HG02798 (cell line): ENCODE measurements around the gene ZNF581.

Experiments
- ATAC-seq: cut with Tn5 transposase; IDR thresholded peaks from one replicate; pipeline ENCODE4 v1.9.1; 2021; ENCODE audit warnings: mild to moderate bottlenecking; ENCODE audit not compliant: unreplicated experiment, poor library complexity

The ZNF581 gene

DNA sequence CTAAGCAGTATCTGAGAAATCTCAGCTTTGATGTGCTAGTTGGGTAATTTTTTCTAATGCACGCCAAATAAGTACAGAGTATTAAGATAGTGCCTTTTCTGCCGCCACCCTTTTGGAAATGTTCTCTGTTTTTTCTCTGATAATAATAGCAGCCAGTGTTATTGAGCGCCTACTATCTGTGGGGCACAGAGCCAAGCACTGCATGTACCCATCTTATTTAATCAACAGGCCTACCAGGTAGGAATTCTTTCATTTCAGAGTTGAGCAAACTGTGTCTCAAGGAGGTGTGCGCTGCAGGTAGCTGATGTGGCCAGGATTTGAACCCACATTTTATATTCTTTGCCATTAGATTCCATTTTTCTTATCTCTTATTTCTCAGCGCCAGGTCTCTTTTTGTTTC, 32.9 kb downstream of the ZNF581 start:
- no peak for ATAC-seq

DNA sequence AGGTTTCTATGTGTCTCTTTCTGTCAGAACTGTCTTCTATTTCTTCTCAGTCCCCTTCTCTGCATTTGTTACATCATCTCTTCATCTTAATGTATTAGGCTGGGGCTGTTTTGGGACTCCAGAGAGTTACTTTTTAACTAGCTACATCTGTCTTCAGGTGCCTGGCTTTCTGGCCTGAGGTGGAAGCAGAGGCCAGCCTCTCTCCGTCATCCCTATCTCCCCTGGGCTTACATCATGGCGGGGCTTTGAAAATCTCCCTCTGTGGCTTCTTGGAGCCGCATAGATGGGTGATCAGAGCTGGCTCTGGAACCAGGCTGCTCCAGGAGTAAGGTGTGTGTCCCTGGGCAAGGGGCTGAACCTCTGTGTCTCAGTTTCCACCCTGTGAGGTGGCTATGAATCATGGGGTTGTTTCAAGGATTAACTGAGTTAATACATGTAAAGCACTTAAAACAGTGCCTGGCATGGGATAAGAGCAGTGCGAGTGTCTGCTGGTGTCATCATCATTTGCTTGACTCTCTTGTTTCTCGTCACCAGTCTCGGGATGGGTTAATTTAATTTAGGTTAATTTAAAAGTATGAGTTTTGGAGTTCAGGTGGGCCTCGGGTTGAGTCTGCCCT, 33.5 kb downstream of the ZNF581 start:
- ATAC-seq = no peak

DNA sequence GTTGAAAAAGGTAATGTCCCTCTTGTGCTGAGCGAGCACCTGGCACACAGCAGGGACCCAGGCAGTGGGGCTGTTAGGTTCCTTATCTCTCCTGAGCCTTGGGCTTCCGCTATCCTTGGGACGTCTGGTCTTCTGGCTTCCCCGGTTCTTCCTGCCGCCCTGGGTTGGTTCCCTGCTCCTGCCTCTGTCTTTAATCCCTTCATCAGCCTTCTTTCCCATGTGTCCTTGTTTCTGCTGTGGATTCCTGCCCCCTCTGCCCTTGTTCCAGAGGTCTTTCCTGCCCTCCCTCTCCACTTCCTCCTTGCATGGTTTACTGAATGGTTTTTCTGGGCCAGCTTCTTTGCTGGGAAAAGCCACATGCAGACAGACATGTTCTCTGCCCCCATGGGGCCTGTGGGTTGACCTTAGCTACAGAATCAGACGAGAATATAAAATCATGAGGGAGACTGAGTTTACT, 34.2 kb downstream of the ZNF581 start:
- ATAC-seq = no peak

DNA sequence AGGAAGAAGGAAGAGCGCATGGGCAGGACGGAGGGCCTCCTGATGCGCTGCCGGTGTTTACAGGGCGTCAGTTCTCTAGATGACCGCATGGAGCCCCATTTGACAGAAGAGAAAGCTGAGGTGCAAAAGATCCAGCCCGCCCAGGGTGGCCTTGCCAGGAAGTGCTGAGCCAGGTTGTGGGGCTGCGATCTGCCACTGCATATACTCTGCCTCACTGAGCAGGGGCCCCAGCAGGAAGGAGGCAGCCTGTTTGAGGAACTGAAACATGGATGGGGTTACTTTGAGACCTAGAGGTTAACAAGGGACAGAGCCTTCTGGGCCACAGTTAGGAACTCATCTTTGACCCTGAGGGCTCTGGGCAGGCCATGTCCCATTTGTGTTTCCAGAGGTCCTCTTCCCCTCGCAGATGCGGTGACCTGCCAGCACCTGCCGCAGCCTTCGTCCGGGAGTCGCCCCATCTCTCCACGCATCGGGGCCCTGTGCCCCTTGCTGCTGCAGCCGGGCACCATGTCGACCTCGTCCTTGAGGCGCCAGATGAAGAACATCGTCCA, 34.7 kb downstream of the ZNF581 start:
- peak; percentile 68 for ATAC-seq

DNA sequence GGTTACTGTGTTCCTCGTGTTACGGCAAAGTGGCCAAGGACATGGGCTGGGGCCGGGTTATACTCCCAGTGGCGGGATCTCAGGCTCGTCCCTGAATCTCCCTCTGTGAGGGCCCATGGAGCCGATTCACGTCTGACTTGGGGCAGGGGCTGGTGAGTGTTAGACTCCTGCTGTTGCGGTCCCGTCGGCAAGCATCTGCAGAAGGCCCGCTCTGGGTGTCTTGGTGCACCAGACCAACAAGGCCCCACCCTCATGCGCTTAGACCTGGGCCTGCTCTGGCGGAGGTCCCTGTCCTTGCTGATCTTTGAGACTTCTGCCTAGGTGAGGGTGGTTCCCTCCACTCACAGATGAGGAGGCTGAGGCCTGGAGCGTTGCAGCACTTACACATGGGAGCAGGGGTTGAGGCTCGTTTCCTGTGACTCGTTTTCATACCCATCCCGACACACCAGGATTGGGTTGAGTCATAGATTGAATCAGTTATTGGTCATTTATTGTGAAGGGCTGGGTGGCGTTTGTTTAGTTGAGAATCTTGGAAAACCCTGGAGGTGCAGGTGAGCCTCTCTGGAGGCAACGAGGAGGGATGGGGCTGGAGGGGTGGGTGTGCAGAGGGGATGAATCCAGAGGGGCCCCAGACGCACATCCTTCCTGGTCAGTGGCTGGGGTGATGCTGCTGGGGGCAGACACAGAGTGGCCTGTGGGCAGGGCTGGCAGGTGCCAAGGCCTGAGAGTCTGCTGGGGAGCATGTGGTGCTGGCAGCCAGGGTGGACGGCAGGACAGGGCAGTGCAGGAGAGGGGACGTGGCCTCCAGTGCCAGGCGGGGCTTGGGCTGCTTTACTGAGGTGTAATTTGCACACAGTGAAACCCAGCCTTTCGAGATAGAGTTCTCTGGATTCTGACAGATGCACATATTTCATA, 36.2 kb downstream of the ZNF581 start:
- no peak for ATAC-seq

DNA sequence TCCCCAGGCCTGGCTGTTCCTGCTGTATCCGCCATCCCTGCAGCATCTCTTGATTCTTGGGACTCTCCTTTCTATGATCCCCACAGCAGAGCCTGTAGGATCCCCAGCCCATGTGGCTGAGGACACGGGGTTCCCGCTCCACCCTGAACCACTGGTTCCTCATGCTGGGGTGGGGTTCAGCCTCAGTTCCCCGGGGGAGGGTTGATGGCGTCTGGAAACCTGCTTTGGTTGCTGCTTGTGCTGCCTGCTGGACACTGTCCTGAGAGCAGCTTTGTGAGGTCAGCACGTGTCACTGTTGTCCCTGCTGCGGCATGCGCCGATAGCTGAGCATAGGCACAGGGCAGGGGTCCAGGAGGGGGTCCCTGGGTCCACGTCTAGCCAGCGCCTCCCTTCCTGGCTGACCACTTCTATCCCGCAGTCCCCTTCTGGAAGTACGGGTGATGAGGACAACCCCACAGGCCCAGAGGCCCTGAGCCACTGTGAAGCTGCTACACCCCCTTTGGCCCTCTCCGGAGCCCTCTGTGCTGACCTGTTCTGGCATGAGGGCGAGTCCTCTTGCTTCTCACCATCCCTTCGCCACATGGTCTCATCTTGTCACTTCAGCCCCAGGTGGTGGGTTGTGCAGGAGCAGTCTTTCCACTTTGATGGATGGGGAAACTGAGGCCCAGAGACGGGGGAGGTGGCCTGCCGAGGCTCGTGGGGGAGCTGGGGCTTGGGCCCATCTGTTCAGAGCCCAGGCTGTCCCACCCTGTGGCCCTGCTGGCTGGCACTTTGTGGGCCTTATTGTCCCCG, 37.1 kb downstream of the ZNF581 start:
- no peak for ATAC-seq

DNA sequence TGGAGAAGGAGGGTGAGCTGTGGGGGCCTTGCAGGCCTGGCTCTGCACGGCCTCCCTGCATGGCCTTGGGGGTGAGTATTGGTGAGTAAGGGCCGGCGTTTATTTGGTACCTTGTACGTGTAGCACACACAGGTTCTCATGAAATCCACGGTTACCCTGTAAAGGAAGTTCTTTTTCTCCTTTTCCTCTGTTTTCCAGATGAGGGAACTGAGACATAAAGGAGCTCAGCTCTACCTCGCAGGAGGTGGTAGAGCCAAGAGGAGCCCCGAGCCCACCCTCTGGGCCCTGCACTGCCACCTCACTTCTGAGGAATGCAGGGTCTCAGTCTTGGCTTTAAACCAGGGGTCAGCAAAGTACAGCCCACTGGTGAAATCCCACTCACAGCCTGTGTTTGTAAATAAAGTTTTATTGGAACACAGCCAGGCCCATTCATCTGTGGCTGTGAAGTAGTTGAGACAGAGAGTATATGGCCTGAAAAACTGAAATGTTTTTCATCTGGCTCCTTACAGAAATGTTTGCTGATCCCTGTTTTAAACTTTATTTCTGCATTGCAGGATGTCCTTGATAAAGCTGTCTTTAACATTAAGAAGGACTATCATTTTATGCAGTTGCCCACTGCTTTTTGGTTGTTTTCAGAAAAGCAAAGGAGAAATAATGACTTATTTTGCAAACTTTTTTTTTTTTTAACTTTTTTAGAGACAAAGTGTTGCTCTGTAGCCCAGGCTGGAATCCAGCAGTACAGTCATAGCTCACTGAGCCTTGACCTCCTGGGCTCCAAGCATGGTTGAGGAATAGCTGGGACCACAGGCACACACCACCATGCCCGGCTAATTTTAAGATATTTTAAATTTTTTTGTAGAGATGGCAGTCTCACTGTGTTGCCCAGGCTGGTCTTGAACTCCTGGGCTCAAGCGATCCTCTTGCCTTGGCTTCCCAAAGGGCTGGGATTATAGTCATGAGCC, 38.0 kb downstream of the ZNF581 start:
- ATAC-seq = no peak

DNA sequence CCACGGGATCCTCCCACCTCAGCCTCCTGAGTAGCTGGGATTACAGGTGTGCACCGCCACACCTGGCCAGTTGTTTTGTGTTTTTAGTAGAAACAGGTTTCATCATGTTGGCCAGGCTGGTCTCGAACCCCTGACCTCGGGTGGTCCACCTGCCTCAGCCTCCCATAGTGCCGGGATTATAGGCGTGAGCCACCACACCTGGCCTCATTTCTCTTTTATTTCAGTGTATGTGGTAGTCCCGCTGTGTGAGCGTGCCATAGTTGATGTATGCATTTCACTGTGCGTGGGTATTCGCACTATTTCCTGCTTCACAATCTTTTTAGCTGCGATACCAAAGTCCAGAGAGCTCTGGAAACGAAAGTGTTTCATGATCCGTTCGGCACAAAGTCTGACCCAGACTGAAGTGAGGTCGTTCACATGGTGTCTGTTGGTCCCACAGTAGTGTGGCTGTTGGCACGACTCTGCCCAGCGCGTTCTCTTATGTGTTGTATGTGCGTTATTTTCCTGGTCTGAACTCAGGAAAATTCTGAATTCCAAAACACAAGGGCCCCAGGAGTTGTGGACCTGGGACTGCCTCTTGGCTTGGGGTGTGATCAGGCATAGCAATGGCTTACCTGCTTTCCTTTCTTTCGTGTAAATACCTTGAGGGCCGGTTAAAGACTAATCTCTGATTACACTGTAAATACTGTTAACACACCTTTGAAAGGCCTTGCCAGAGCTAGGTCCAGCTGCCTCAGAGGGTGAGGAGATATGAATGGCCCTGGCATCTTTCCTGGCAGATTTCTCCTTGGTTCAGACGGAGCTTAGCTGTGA, 40.2 kb downstream of the ZNF581 start:
- no peak for ATAC-seq

DNA sequence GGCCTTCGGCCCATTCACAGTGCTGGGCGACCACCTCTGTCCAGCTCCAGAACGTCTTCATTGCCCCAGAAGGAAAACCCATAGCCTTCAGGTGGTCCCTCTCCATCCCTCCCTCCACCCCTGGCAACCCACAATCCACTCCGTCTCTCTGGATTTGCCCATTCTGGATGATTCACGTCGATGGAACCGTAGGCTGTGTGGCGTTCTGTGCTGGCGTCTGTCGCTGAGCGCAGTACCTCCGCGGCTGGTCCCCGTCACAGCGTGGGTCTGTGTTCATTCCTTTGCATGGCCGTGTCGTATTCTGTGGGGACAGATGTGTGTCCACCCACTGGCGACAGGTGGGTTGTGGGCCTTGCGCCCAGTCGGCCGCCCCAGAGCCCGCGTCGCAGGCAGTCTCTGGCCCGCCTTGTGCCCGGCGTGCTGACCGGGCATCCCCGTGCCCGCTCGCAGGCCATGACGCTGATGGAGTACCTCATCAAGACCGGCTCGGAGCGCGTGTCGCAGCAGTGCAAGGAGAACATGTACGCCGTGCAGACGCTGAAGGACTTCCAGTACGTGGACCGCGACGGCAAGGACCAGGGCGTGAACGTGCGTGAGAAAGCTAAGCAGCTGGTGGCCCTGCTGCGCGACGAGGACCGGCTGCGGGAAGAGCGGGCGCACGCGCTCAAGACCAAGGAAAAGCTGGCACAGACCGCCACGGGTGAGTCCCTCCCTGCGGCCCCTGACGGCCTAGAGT, 41.7 kb downstream of the ZNF581 start:
- no peak for ATAC-seq

DNA sequence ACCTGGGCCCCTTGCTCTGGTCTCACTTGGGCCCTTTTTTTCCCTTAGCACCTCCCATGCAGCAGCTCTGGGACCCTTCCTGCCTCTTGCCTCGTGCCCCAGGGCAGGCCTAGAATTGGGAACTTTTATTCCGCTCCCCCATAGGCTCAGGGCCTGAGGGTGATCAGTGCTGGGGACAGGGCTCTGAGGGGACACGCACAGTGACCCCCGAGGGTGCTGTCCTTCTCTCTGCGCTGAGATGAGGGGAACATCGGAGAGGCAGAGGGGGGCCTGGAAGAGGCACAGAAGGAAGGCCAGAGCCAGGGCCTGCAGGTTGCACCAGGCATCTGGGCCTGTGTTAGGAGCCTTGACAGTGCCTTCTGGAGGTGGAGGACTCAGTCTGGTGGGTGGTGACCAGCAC, 42.3 kb downstream of the ZNF581 start:
- ATAC-seq = no peak

DNA sequence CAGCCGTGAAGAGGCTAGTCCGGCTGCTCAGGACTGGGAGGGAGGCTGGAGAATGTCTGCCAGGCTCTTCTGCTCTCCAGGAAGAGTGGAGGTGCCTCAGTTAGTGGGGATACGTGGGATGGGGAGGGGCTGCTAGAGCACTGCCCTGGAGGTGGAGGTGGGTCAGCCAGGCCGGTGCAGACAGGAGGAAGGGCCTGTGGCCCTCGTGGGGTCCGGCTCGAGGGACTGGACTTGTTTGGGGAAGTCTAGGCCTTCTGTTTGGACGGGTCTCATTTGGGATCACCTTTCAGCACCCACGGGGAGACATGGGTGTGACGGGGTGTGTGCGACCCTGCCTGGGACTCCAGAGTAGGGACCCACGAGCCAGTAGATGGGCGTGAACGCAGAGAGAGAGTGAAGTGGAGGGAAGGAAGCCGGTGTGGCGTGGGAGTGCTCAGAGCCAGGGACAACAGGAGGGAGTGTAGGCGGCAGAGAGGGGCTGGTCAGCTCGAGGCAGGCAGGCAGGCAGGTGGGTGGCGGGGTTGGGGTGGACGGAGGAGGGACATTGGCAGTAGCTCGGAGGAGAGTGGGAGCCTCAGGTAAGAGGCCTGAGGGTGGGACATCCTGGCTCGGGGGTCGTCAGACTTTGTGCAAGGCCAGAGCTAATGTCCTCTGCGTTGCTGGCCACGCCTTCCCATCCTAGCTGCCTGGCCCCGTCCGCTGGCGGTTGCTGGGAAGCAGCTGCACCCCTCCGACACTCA, 43.0 kb downstream of the ZNF581 start:
- no peak for ATAC-seq

DNA sequence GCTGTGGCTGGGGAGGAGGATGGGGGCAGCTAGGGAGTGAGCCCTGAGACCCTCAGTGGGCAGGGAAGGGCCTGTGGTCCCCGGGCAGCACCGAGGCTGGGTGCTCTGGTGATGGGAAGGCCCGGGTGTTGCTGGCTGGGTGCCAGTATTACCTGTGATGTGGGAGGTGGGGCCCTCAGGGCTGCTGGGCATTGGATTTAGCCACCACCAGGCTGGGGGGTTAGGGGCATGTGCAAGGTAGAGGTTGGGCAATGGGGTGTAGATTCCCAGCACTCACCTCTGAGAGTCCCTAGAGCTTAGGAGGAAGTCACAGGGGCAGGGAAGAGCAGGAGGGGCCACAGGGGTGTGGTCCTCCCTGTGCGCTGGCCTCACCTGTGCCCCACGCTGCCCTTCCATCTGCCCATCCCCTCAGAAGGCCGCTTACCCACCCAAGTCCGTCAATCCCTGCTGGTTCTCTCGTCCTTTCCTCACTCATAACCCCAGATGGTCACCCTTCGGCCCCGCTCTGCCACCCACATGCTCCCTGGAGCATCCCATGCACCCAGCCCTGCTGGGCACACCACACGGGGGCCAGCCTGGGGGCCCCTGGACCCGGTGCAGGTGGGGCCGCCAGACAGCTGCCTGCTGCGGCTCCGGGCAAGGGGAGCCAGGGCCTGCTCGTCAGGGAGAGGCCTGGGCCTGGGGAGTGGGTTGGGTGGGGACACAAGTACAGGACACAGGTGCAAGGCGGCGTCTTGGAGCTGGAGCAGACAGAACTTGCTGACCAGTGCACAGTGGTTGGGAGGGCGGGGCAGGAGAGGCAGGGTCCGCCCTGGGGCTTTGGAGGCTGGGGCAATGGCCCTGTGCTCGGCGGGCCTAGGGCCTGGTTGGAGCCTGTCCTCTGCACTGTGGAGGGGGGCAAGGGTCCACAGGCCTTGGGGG, 44.1 kb downstream of the ZNF581 start:
- no peak for ATAC-seq

DNA sequence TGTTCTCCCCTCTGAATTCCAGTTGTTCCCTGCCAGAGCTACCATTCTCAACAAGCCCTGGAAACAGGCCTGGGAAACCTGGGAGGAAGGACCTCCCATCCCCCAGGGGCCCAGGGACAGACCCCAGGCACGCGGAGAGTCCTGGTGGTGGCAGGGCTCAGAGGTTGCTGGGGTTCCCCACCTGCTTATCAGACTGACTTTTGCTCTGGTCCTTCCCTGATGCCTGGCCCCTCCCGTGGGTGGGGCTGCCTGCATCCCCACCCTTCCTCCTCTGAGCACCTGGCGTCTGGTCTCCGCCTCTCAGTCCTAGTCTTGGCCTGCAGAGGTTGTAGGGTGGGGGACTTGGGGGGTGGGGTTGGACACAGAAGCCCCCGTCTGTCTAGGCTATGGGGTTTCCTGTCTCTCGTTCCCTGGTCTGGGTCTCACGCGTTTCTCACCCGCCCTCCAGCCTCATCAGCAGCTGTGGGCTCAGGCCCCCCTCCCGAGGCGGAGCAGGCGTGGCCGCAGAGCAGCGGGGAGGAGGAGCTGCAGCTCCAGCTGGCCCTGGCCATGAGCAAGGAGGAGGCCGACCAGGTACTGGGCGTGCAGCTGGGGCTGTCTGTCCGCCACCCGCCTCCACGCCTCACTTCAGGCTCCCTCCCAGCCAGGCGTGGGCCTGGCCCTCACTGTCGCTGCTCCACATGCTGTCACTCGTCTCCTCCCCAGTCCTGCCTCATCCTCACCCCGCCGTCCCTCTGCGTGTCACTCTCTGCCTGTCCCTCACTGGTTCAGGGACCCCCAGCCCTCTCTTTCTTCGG, 45.2 kb downstream of the ZNF581 start:
- no peak for ATAC-seq

DNA sequence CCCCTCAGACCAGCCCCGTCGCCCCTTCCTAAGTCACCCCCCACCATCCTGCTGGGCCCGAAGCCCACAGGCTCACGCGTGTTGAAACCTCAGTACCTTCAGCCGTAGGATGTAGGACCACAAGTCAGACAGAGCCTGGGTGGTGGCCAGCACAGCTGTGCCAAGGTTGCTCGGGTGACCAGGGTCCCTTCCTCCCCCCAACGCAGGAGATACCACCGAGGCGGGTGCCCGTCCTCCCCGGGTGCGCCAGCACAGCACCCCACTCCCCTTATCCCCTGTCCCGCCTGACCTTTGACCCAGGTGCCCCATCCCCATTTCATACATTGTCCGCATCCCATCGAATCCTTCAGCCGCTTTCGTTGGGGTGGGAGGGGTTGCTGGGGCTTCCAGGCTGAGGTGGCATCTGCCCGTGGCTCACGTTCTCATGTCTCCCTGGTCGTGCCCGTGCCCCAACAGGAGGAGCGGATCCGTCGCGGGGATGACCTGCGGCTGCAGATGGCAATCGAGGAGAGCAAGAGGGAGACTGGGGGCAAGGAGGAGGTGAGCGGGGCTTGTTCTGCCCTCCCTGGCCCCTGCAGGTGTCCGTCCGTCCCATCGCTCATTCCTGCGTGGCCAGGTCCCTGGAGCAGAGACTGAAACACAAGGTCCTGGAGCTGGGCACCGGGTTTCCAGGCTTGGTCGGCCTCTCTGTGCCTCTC, 46.1 kb downstream of the ZNF581 start:
- no peak for ATAC-seq
